Sigmoid colon (tissue), 7 donors: ENCODE results near the gene PARVB. TPM values are rescaled to one million over a fixed set of nuclear protein-coding genes. Genes with fewer than 3 reads are reported as not detected.

ENCODE experiments used
- DNase-seq: peaks from one replicate; pipeline ENCODE4 v3.0.0-alpha.2; 2019
- H3K27ac ChIP-seq, 4 donors: fragments of 200-600 bp; sonication (generic); one replicate each; pipeline ENCODE4 v1.5.1; 2016 to 2019; ENCODE audit warnings: mild to moderate bottlenecking in 1 of 4
- H3K27me3 ChIP-seq, 3 donors: fragments of 200-600 bp; sonication (generic); one replicate each; pipeline ENCODE4 v1.5.1; 2019; ENCODE audit warnings: mild to moderate bottlenecking in 1 of 3
- H3K36me3 ChIP-seq, 4 donors: fragments of 200-600 bp; sonication (generic); one replicate each; pipeline ENCODE4 v1.5.1; 2016 to 2019
- H3K4me1 ChIP-seq, 4 donors: fragments of 200-600 bp; sonication (generic); one replicate each; pipeline ENCODE4 v1.5.1; 2017 to 2019
- H3K4me3 ChIP-seq, 4 donors: fragments of 200-600 bp; sonication (generic); one replicate each; pipeline ENCODE4 v1.5.1; 2017 to 2019; ENCODE audit warnings: mild to moderate bottlenecking in 2 of 4, moderate library complexity in 1 of 4
- H3K9me3 ChIP-seq, 4 donors: fragments of 200-600 bp in 3 of 4; sonication (generic) in 3 of 4; one replicate each; pipeline versions ENCODE4 v1.5.1 to v1.6.1; 2013 to 2019
- EP300 ChIP-seq, 4 donors: sonication (generic); formaldehyde crosslinking; IDR thresholded peaks; one replicate each; pipeline ENCODE4 v1.6.1; 2017; ENCODE audit warnings: antibody characterized with exemption in 4 of 4
- POLR2A ChIP-seq, 2 donors: fragments of 450-650 bp; IDR thresholded peaks; one replicate each; pipeline ENCODE4 v1.6.1; 2016; ENCODE audit warnings: antibody characterized with exemption in 2 of 2, mild to moderate bottlenecking in 2 of 2, moderate library complexity in 2 of 2
- POLR2AphosphoS5 ChIP-seq, 4 donors: sonication (generic); formaldehyde crosslinking; IDR thresholded peaks; one replicate each; pipeline ENCODE4 v1.6.1; 2017; ENCODE audit warnings: antibody characterized with exemption in 4 of 4
- WGBS, 2 donors: extraction: QIAGEN DNeasy Blood & Tissue Kit; methylation state at CpG; one replicate each; pipeline ENCODE4 v1.1.7; 2013; 5-methylcytosine and 5-hydroxymethylcytosine counted together
- intact Hi-C: fragments of 100-400 bp; cut with DNase I; formaldehyde crosslinking; loops from one replicate; pipeline ENCODE4 v1.15.1; 2023
- polyA plus RNA-seq, 3 donors: library from polyadenylated mRNA; stranded (reverse); fragments of 200-250 nt; gene quantifications; one replicate each; pipeline ENCODE4 v1.2.3, GENCODE V29; 2013
- total RNA-seq, 4 donors: library from RNA; depleted of rRNA; stranded (reverse); fragments of >200 nt; gene quantifications; one replicate each; pipeline ENCODE4 v1.1.0, GENCODE V29; 2016
- TF ChIP-seq, protein P1 (sequence below), 4 experiments: fragments of 450-650 bp in 3 of 4; fragments of 200-600 bp in 1 of 4; IDR thresholded peaks; one replicate each; pipeline ENCODE4 v1.5.1; 2016 to 2019; ENCODE audit warnings: antibody characterized with exemption in 4 of 4, mild to moderate bottlenecking in 3 of 4, moderate library complexity in 2 of 4
- donor health status: healthy with polysubstance abuse.
- donor health status: Bipolar disorder and iron deficiency.
- donor health status: healthy.

The PARVB gene
- total and polyA plus RNA-seq, 7 donors: 6.9 to 21.6 (median 18.9) TPM

DNA sequence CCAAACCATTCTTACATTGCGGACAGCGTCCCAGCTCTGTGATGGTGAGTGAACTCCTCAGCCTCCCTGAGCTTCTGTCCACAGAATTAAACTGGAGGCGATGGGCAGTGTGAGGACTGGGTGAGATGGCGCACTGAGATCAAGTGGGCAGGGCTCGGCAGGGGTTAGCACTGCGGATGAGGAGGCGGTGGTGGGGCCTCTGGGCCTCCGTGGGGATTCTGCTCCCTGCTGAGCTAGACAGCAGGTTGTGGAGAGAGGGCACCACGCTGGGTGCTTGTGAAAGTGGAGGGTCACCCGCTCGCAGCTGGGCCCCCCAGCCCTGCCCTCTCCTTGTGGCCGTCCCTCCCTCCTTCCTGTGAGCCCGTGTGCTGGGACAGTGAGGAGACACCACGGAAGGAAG is 131.0 kb downstream of the PARVB start:
- no peak for DNase-seq
- intact Hi-C loops: loop anchor here (10.0 kb wide), 1 partner anchor 470 kb away; no protein-coding TSS in a partner anchor
- WGBS, 2 donors: 80 to 83% methylated on average over 14 of the region's 14 CpGs

DNA sequence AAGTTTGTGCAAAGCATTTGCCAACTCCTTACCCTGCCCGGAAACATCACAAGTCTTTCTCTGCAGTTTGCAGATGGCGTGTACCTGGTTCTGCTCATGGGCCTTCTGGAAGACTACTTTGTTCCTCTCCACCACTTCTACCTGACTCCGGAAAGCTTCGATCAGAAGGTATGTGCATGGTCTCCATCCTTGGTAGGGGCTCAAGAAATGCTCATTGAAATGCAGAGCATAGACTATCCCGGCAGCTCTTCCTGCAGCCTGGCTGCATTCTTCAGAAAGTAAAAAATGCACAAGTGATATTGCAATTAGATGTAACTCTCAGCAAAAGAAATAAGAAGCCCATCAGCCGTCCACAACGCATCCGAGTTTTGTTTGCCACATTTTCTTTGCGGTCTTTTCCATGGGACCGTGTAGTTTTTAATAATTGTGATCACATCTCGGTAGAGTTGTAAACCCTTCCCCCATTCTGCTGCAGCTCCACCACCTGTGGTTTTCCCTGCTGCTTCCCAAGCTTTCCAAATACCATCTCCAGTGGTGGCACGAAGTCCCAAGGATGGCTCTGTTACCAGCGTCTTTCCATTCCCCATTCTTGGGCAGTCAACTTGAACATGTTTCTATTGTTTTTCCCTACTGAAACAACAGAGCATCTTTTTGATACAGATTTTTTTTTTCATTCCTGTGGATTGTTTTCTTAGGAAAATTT is 134.0 kb downstream of the PARVB start:
- TF ChIP-seq EP300 (IDR thresholded peaks at IDR 0.05) (no peak), POLR2AphosphoS5 (IDR thresholded peaks at IDR 0.05) (no peak), POLR2A (IDR thresholded peaks at IDR 0.05) (no peak)
- TF ChIP-seq, protein P1, sequence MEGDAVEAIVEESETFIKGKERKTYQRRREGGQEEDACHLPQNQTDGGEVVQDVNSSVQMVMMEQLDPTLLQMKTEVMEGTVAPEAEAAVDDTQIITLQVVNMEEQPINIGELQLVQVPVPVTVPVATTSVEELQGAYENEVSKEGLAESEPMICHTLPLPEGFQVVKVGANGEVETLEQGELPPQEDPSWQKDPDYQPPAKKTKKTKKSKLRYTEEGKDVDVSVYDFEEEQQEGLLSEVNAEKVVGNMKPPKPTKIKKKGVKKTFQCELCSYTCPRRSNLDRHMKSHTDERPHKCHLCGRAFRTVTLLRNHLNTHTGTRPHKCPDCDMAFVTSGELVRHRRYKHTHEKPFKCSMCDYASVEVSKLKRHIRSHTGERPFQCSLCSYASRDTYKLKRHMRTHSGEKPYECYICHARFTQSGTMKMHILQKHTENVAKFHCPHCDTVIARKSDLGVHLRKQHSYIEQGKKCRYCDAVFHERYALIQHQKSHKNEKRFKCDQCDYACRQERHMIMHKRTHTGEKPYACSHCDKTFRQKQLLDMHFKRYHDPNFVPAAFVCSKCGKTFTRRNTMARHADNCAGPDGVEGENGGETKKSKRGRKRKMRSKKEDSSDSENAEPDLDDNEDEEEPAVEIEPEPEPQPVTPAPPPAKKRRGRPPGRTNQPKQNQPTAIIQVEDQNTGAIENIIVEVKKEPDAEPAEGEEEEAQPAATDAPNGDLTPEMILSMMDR (IDR thresholded peaks at IDR 0.05): no peak
- Histone ChIP-seq H3K9me3 (no peaks in the 10 kb centered on the region), H3K27ac (peak overlapping the region; percentile 17 to 86 (median 82)), H3K4me1 (peaks cover 0 to 44% (median 35%) of the 10 kb centered on the region in 4 donors), H3K27me3 (no peaks in the 10 kb centered on the region), H3K36me3 (no peaks in the 10 kb centered on the region), H3K4me3 (no peak overlapping the region)
- DNase-seq: no peak
- 87 to 93% methylated on average over 13 of the region's 13 CpGs for WGBS, 2 donors
- intact Hi-C loops: loop anchor here (2.0 to 10.0 kb wide), 4 partner anchors 69 to 467 kb away; no protein-coding TSS in a partner anchor

More for the DNA sequence above, 131.0 kb downstream of the PARVB start:
- no peaks in the 10 kb centered on the region for H3K27me3 ChIP-seq
- TF ChIP-seq, protein P1 (IDR thresholded peaks at IDR 0.05): no peak
- TF ChIP-seq EP300 (IDR thresholded peaks at IDR 0.05) (no peak), POLR2AphosphoS5 (IDR thresholded peaks at IDR 0.05) (no peak), POLR2A (IDR thresholded peaks at IDR 0.05) (no peak)
- H3K4me1 ChIP-seq: peaks cover 0 to 44% (median 39%) of the 10 kb centered on the region in 4 donors
- no peaks in the 10 kb centered on the region for H3K9me3 ChIP-seq
- H3K36me3 ChIP-seq: no peaks in the 10 kb centered on the region
- H3K4me3 ChIP-seq: no peak overlapping the region
- no peak overlapping the region for H3K27ac ChIP-seq

DNA sequence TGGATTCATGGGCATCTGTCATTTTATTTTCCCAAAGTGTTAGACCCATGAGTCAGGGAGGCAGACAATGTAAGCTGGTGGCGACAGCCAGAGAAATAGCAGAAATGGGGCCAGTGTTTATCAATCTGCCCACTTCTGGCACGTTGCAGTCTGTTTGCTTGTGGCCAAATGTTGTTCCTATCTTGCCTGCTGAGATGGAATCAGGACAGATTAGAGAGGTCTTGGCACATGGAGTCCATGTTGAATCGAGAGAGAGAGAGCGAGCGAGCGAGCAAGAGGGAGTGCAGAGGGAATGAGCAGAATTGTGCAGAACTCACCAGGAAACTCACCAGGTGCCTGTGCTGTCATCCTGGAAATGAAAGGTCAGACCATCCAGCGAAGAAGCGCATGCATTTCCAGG is 134.7 kb downstream of the PARVB start:
- peak overlapping the region; percentile 17 to 86 (median 82) for H3K27ac ChIP-seq
- intact Hi-C loops: loop anchor here (2.0 to 10.0 kb wide), 4 partner anchors 70 to 466 kb away; no protein-coding TSS in a partner anchor
- H3K27me3 ChIP-seq: no peaks in the 10 kb centered on the region
- H3K4me3 ChIP-seq: no peak overlapping the region
- TF ChIP-seq, protein P1 (IDR thresholded peaks at IDR 0.05): no peak
- TF ChIP-seq POLR2A (IDR thresholded peaks at IDR 0.05): no peak
- no peak for TF ChIP-seq POLR2AphosphoS5 (IDR thresholded peaks at IDR 0.05)
- H3K9me3 ChIP-seq: no peaks in the 10 kb centered on the region
- WGBS, 2 donors: 78 to 83% methylated on average over 8 of the region's 8 CpGs
- no peaks in the 10 kb centered on the region for H3K36me3 ChIP-seq
- peaks cover 0 to 46% (median 35%) of the 10 kb centered on the region in 4 donors for H3K4me1 ChIP-seq
- no peak for DNase-seq

DNA sequence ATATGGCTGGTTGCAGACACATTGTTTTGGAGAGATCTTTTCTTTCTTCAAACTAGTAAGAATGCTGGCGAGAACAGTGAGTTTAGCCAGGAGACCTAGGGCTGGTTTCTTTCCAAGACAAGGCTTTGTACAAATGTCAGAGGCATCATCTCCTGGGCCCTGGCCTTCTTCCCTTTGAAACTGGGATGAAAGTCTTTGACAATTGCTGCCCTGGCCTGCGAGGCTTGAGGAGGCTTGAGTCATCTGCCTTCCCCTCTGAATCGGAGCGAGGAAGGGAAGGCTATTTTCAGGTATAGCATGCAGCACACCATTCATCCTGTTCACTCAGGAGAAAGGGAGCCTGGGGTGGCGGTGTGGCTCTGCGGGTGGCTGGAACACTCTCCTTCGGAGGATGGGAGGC is 135.1 kb downstream of the PARVB start:
- Histone ChIP-seq H3K36me3 (no peaks in the 10 kb centered on the region), H3K9me3 (no peaks in the 10 kb centered on the region), H3K27ac (peak overlapping the region; percentile 49 to 86 (median 82)), H3K27me3 (no peaks in the 10 kb centered on the region), H3K4me1 (peaks cover 0 to 50% (median 39%) of the 10 kb centered on the region in 4 donors), H3K4me3 (no peak overlapping the region)
- 88 to 90% methylated on average over 7 of the region's 7 CpGs for WGBS, 2 donors
- intact Hi-C loops: loop anchor here (2.0 to 10.0 kb wide), 4 partner anchors 70 to 466 kb away; no protein-coding TSS in a partner anchor
- DNase-seq: peak; percentile 92
- TF ChIP-seq POLR2AphosphoS5 (IDR thresholded peaks at IDR 0.05) (peak; percentile 91 to 97 (median 96)), EP300 (IDR thresholded peaks at IDR 0.05) (peak in 3 of 4 donors; percentile 64 to 90 (median 81))
- TF ChIP-seq, protein P1 (IDR thresholded peaks at IDR 0.05): no peak
